SK-N-DZ (cell line): ENCODE data around the gene PMS1. TPM values are rescaled to one million over a fixed set of nuclear protein-coding genes. Genes with fewer than 3 reads are reported as not detected.
"Not testable (repeated sequence)": the region's sequence is repeated elsewhere in the genome, so short reads cannot be mapped to it uniquely, and the experiment has no call there.

ENCODE experiments used
- DNase-seq: peaks from one replicate; pipeline ENCODE4 v3.0.0-alpha.2; 2015; ENCODE audit warnings: low spot score
- polyA plus RNA-seq, 2 experiments: library from polyadenylated mRNA; depleted of rRNA; stranded (reverse); fragments of >200 nt; gene quantifications; 2 replicates each; pipeline ENCODE4 v1.2.3, GENCODE V29; 2014

The PMS1 gene
- polyA plus RNA-seq (2014; cell fraction: cytosol; rRNA removed): 27.2 and 35.6 TPM in 2 replicates
- polyA plus RNA-seq (2014; cell fraction: nucleus; rRNA removed): 54.3 and 64.5 TPM in 2 replicates

- DNase-seq: peak; percentile 96
These were observed at the start of gene PMS1, which contains the start of gene ORMDL1 for GRCh38 chr2:189783927-189784867. PMS1 (plus strand) TSS chr2:189784450; CDS start chr2:189791810, 7,360 bp downstream. ORMDL1 (minus strand) TSS chr2:189784339; CDS start chr2:189782595, 1,744 bp downstream.

DNA sequence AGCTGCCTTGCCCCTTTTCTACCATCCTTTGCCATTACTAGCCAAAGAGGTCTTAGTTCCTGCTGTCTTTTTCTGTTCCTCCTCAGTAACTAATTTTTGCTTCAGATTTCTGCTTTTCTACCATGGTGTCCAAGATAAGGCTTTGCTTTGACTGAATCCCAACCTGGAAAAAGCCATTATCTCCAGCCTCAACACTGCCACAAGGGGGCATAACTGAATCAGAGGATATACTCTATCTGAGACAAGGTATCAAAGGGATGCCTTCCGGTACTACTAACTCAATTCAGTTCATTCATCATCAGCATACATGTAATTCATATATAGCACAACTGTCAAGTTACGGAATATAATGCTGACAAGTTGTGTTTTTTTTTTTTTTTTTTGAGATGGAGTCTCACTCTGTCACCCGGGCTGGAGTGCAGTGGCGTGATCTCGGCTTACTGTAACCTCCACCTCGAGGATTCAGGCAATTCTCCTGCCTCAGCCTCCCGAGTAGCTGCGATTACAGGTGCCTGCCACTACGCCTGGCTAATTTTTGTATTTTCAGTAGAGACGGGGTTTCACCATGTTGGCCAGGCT lies 33.1 kb upstream of the PMS1 start:
- DNase-seq: peak; percentile 41

DNA sequence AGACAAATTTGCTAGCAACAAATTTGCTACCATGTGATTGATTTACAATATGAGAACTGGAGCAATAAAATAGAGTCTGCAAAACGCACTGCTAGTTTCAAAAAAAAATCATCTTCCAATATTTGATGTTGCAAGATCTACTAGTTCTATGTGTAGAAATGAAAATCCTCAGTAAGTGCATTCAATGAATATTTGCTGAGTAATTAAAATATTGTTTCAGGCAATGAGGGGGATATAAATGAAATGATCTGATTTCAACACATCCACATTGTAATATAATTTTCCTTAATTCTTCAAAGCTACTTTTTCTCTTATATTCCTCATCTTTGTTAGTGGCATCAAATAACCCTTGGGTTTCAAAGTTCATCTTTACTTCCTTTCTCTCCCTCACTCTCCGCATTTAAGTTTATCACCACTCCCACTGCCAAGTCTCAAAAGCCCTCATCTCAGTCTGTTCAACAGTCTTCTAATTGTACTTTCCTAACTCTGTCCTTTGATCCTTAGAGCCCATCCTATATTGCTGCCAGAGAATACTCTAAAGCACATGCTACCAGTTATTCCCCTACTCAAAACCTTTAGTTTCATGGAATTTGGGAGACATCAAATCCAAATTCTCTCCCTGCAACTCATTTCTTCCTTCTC lies 27.8 kb upstream of the PMS1 start:
- DNase-seq: no peak

GRCh38 chr2:189760154-189760553 lies 24.1 kb upstream of the PMS1 start:
- not testable (repeated sequence) for DNase-seq

DNA sequence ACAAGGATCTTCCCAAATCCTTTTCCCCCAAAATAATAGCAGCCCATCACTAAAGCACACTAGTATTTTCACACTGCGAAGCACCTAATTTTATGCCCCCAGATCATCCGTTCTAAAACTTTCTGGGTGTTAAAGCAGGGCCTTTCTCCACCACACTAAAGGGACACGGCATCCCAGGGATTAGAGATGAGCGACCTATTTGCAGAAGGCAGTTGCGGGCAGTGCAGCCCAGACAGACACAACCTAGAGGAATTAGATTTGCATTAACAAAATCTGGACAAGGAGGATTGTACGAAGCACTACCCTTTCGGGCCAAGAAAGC lies 22.1 kb upstream of the PMS1 start:
- no peak for DNase-seq

- peak; percentile 97 for DNase-seq
These were observed 21.5 kb upstream of the PMS1 start, which contains the start of gene OSGEPL1 for GRCh38 chr2:189762551-189763298. OSGEPL1 (minus strand) TSS chr2:189762792; CDS start chr2:189761640, 1,152 bp downstream.

- DNase-seq: no peak
These were observed 20.2 kb upstream of the PMS1 start for GRCh38 chr2:189763908-189764661.

DNA sequence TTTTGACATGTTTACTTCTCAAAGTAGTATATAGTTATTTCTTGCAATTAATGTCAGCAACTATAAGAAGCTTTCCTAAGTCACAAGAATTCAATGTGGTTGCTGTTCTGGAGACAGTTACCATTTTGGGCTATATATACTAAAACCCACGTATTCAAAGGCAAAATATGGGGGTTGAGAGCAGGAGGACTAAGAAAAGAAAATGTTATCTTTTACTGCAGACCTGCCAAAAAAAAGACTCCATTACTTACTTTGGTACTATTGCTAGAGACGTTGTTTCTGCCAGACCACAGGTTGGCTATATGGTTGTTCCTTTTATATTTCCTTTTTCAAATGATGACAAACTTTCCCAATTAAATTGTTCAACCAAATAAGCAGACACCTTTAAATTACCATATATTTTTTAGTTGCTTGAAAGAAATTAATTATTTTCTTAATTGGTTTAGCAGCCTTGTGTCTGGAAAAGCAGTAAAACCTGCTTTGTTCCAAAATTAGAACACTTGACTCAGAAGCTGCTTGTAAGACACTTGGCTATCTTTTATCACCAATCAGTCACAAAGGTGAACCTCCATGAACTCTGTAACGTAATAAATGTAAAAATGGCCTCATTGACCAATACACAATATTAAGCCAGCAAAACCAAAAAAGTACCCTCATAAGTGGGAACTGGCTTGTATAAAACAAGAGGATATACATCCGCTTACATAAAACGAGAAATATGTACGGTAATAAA lies 13.5 kb upstream of the PMS1 start:
- DNase-seq: no peak

DNA sequence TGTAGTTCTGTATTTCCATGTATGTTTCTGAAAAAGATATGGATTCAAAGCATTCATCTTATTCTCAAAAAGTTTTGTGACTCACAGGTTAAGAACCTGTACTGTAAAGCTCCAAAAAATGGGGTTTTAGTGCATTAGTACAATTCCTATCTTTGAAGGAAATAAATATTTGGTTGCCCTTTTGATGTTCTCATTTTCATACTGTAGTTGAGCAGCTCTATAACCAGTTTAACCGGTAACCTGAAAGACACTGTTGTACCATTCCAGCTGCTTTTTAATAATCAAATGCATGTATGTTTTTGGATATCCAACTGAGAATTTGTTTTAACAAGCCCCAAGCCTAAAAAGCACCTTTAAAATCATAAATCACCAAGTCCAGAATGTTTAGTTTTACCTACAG lies 12.0 kb upstream of the PMS1 start:
- no peak for DNase-seq

DNA sequence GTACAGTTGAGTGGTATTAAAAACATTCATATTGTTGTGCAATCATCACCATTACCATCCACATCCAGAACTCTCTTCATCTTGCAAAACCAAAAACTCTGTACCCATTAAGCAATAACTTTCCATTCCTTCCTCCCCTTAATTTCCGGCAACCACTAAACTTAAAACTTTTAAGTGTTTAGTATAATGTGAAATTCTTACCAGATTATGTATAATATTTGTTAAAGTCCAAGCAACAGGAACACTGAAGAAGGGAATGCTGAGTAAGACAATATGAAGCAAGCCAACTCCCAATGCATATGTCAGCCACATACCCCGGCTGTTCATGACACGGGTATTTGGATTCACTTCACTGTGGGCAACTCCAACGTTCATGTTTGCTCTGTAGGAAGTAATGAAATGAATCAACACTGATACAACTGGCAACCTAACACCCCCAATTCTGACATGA lies 2.0 kb upstream of the PMS1 start:
- DNase-seq: no peak

- no peak for DNase-seq
These were observed 761 bp upstream of the PMS1 start for GRCh38 chr2:189783451-189783926.

DNA sequence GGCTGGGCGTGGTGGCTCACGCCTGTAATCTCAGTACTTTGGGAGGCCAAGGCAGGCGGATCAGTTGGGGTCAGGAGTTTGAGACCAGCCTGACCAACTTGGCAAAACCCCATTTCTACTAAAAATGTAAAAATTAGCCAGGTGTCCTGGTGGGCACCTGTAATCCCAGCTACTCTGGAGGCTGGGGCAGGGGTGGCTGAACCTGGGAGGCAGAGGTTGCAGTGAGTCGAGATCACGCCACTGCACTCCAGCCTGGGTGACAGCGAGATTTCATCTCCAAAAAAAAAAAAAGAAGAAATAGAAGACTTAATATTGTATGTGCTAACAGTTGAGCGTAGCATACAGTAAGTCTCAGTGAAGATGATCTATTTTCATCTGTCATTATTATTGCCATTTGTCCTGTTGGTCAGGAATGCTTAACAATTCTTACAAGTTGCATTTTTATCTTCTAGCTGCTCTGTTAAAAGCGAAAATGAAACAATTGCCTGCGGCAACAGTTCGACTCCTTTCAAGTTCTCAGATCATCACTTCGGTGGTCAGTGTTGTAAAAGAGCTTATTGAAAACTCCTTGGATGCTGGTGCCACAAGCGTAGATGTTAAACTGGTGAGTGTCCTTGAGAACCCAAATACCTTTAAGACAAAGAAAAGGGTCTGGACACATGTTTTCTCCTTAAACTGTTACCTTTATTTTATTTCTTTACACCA lies 7.2 kb downstream of the PMS1 start:
- DNase-seq: no peak

GRCh38 chr2:189794310-189794709 lies 10.1 kb downstream of the PMS1 start:
- no peak for DNase-seq

DNA sequence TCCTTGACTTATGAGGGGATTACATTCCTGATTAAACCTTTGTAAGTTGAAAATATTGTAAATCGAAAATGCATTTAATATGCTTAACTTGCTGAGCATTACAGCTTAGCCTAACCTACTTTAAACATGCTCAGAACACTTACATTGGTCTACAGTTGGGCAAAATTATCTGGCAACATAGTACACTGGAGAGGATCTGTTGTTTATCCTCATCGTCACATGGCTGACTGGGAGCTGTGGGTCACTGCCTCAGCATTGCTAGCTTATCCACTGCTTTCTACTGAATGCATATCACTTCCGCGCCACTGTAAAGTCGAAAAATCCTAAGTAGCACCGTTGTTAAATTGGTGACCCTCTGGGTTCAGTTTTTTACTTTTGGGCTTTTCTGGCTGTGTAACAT lies 13.7 kb downstream of the PMS1 start:
- DNase-seq: no peak

- DNase-seq: no peak
These were observed 14.2 kb downstream of the PMS1 start for GRCh38 chr2:189798312-189799029.

- DNase-seq: no peak
These were observed 14.7 kb downstream of the PMS1 start for GRCh38 chr2:189799030-189799331.

DNA sequence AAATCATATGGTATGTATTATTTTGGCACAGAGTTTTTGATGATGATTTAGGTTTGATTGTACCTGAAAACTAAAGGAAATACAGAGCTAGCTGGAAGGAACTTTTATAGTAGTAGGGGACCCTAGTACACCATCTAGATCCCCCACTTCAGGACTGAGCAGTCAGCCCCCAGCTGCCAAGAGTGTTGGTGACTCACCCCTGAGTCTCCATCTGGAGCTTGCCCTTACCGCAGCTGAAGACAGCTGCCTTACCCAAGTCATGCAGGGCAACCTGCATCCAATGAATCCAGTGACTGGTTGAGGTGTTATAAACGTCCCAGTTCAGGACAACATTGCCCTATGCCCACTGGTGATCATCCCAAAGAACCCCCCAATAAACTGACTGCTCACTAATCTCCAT lies 15.3 kb downstream of the PMS1 start:
- DNase-seq: no peak

DNA sequence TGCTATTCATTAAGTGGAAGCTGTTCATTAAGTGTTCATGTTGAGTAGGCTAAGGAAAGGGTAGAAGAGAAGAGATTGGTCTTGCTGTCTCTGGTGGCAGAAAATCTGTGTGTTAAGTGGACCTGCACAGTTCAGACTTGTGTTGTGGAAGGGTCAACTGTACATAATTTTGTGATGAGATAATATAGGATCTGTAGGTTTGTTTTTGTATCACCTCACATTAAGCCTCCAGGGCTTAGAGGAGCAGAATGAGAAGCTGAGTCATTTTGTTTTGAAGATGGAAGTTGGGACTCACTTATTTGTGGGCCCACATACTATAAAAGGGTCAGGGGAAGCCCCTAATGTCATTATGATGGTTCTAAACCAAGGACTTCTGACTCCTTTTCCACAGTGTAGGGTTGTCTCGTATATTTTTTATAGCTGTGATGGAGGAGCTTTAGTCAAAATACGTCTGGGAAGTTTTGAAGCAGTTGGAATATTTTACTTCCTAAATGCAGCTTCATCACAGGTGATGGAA lies 18.2 kb downstream of the PMS1 start:
- no peak for DNase-seq
